ENCODE data around the gene WDR6. TPM values are rescaled to one million over a fixed set of nuclear protein-coding genes. Genes with fewer than 3 reads are reported as not detected.
A peak's percentile ranks its signal among the peaks of the same experiment; 100 is the strongest.

WDR6 gene
- total RNA-seq, 1 donor from 2014 or later: 75.2 TPM

DNA sequence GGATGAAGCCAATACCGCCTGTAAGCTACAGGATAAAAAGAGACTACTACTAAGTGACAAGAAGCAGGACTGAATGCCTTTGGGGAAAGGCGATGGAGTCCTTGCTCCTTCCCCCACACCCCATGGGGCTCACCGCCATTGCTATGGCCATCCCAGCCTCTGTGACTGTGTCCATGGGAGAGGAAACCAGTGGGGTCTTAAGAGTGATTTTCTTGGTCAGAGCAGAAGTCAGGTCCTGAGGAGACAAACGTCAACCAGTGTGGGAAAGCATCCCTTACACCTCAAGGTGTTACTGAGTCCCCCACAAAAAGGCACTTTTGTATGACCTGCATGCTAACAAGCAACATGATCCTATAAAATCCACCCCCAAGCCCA lies 21.1 kb downstream of the WDR6 start:
- no peak for DNase-seq

DNA sequence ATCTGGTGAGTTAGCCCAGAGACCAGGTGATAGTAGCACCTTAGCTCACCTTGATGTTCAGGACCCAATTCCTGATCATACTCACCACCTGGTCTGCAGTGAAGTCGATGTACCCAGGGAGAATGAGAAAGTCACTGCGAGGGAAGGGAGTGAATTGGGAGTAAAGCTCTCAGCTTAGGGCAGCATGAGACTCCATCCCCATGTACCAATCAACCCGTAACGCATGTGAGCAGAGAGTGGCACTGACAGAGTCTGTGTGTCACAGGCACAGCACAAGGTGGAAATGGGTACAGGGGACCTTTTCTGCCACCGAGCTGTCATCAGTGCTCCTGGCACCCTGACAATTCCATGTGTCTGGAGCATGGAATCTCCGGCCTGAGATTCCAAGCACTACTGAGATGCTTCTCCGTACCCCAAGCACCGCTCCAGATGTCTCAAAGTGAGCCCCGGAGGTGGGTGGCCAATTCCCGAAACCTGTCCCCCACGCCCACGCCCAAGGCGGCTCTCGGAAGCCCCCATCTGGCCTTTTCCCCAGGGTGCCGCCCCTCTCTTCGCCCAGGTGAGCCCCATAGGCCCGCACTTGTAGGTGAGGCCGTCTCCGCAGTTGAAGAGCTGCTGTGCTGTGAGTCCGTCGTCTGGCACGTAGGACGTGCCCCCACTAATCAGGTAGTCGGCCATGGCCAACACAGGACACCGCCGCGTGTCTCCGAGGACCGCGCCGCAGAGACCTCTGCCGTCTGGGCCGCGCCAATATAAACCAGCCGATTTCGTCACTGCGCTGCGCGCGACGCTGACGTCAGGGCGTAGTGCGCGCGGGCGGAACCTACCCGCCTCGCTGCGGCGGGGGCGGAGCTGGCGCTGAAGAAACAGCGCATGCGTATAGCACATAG lies 21.7 kb downstream of the WDR6 start, which contains the start of gene IMPDH2:
TSS of gene IMPDH2 (minus strand) at position 726 of the 890 bp plus-strand sequence. CDS start at position 678, 48 bp downstream.
- DNase-seq: peak; percentile 96

DNA sequence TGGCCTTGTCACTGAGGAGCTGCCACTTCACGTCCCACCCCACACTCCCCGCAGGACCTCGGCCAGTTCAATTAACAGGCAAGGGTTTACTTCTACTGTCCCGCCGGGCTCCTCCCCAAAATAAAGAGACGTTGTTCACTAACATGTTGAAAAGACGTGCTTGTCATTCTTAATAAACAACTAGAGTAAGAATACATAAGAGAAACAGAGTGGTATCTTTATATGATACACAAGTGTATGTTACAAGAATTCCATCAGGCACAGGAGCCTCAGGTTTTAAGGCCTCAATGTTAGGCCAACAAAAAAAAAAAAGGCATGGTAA lies 22.3 kb downstream of the WDR6 start:
- no peak for DNase-seq

DNA sequence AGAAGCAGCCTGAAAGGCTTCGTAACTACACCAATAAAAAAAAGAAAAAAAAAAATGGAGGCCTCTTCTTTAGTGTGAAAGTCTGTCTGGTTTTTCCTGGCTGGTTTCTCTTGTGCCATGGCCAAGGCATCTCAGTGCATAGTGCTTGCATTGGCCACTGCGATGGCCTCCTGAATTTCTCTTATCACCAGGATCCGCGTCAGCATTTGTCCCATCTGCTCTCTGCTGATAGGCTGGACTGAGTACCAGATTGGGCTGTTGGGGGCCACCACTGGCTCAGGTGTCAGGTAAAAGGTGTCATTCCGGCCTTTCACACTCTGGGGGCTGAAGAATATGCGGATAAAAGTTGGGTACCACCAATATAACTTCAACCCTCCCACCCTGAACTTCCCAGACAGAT lies 23.1 kb downstream of the WDR6 start:
- no peak for DNase-seq

DNA sequence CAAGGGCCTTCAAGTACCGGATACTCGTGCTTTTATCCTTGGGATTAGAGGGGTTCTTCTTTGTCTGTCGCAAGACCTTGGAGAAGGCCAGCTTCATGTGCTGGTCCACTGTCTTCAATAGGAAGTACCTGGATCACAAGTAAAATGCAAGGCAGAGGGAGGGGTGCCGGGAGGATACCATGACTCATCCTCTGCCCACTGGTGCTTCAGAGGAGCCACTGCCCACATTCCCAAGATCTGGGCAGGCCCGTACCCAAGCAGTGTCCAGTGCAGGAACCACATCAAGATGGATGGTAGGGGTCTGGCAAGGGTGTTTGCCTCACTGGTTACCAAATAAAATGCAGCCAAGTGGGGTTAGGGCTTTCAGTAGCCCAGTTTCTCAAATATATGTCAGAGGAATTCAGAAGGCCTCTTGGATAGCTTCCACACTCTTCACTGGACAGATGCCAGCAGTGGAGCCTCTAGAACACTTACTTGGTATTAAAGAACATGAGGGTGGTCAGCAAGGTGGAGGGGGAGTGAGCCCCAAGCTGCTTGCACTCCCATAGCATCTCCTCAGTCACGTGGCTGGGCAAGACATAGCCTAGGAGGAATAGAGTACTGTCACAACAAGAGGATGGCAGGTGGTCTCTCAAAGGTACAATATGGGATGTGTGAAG lies 25.6 kb downstream of the WDR6 start:
- no peak for DNase-seq

DNA sequence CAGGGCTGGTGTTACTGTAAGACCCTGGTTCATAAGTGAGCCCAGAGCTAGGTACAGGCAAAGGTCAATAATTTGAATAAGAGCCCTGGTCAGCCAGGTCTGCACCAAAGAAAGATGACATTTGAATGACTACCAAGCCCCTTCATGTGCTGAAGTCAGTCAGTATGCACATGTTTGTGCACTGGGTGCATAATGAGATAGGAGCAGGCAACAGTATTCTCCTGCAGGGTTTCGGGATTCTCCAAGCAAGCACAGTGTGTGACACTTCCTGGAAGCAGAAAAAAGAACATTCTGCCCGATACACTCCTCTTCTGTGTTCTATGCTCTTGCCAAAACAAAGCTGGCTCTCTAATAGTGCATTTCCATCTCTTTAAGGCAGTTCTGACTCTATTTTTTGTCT lies 27.5 kb downstream of the WDR6 start:
- DNase-seq: no peak

DNA sequence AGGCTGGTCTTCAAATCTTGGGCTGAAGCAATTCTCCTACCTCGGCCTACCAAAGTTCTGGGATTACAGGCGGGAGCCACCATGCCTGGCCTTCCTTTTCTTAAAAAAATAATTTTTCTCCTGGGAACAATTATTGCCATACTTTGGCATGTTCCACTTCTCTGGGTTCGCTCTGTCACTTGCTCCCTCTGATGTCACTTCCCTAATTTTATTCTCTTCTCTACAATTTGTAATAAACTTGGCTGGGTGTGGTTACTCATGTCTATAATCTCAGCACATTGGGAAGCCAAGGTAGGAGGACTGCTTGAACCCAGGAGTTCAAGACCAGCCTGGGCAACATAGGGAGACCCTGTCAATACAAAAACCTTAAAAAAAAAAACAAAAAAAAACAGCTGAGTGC lies 28.1 kb downstream of the WDR6 start:
- DNase-seq: no peak

DNA sequence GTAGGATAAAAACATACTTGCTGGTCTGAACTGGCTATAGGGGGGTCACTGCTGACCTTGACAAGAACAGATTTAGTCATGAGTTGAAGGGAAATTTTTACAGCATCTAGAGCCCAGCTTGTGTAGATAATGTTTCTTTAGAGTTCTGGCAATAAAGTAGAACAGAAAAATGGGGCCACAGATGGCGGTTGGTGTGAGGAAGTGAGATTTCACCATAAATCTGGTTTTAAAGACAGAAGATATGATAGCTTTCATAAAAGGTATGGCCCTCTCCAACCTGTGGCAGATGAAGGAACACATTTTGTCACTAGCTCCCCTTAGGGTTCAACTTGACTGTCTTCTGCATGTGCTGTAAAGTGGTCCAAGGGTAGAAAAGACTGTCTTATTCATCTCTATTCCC lies 46.4 kb downstream of the WDR6 start:
- DNase-seq: no peak

DNA sequence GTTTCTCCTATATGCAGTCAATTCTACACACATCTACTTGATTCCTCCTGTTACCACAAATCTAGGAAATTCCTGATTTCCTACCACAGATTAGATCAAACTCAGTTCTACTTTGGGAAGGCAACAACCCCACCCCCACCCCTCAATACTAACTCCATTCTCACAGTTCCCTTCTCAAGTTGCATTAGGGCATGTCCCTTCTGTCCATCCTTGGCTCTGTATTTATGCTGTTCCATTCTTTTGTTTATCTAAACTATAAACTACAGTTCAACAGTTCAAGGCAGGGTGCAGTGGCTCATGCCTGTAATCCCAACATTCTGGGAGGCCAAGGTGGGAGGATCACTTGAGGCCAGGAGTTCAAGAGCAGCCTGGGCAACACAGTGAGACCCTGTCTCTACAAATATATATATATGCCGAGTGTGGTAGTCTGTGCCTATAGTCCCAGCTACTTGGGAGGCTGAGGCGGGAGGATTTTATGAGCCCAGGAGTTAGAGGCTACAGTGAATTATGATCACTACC lies 47.2 kb downstream of the WDR6 start:
- DNase-seq: no peak

DNA sequence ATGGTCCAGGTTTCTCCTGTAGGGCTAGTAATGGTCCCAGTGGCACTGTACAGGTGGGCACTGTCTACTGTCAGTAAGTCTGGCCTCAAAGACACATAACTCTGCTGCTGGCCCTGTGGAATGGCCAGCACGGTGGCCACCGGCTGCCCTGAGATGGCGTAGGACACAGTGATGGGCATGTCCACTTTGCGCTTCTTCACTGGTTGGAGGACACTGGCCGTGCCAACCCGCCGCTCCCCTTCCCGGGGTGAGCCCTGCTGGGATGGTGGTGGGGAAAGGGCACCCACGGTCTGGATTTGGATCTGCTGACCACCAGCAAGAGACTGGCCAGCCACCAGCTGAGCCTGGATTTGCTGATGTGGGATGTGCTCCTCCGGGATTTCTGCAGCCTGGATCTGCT lies 50.1 kb downstream of the WDR6 start:
- no peak for DNase-seq

DNA sequence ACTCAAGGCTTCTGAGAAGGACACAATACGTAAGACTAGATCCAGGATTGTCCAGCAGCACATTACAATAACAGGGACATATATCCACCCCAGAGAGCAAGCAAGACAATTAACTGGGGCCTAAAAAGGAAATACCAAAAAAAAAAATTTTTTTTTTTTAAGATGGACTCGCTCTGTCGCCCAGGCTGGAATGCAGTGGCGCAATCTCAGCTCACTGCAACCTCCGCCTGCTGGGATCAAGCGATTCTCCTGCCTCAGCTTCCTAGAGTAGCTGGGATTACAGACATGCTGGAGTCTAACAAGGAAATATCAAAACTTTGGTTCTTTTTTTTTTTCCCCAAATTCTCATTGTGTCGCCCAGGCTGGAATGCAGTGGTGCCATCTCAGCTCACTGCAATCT lies 50.8 kb downstream of the WDR6 start:
- no peak for DNase-seq

Other genes starting within 250 kb of the WDR6 start
- 35.6 and 50.8 TPM in 2 replicates for gene PRKAR2A, start 159.5 kb upstream of the WDR6 start, total RNA-seq
- gene SLC25A20, start 108.5 kb upstream of the WDR6 start, total RNA-seq: 21.9 and 29.3 TPM in 2 replicates
- gene ARIH2, start 88.5 kb upstream of the WDR6 start, total RNA-seq: 77.2 and 86.3 TPM in 2 replicates
- 12.1 and 16.5 TPM in 2 replicates for gene P4HTM, start 17.1 kb upstream of the WDR6 start, total RNA-seq
- 45.1 and 47.5 TPM in 2 replicates for gene DALRD3, start 11.2 kb downstream of the WDR6 start, total RNA-seq
- 66.4 and 74.0 TPM in 2 replicates for gene NDUFAF3, start 14.7 kb downstream of the WDR6 start, total RNA-seq
- gene IMPDH2, start 22.0 kb downstream of the WDR6 start, total RNA-seq: 145 and 226 TPM in 2 replicates
- gene QRICH1, start 86.7 kb downstream of the WDR6 start, total RNA-seq: 62.0 and 110 TPM in 2 replicates
- 485 and 565 TPM in 2 replicates for gene QARS1, start 97.4 kb downstream of the WDR6 start, total RNA-seq
- 50.2 and 58.4 TPM in 2 replicates for gene USP19, start 113.4 kb downstream of the WDR6 start, total RNA-seq
- gene LAMB2, start 125.7 kb downstream of the WDR6 start, total RNA-seq: 995 and 1,289 TPM in 2 replicates
- 22.0 and 25.9 TPM in 2 replicates for gene CCDC71, start 158.9 kb downstream of the WDR6 start, total RNA-seq
- 76.8 and 90.4 TPM in 2 replicates for gene KLHDC8B, start 164.2 kb downstream of the WDR6 start, total RNA-seq

Measured in dermis blood vessel endothelial cell (primary cell).